Suppressor macrophage treated with lipopolysaccharide for 1 hour (primary cell): Measurements from ENCODE around the gene HOPX.
"Not testable (repeated sequence)": the region's sequence is repeated elsewhere in the genome, so short reads cannot be mapped to it uniquely, and the experiment has no call there.

Source experiments
- DNase-seq, 3 donors: peaks; one replicate each; pipeline ENCODE4 v3.0.0-alpha.2; 2020 to 2022

The HOPX gene

DNA sequence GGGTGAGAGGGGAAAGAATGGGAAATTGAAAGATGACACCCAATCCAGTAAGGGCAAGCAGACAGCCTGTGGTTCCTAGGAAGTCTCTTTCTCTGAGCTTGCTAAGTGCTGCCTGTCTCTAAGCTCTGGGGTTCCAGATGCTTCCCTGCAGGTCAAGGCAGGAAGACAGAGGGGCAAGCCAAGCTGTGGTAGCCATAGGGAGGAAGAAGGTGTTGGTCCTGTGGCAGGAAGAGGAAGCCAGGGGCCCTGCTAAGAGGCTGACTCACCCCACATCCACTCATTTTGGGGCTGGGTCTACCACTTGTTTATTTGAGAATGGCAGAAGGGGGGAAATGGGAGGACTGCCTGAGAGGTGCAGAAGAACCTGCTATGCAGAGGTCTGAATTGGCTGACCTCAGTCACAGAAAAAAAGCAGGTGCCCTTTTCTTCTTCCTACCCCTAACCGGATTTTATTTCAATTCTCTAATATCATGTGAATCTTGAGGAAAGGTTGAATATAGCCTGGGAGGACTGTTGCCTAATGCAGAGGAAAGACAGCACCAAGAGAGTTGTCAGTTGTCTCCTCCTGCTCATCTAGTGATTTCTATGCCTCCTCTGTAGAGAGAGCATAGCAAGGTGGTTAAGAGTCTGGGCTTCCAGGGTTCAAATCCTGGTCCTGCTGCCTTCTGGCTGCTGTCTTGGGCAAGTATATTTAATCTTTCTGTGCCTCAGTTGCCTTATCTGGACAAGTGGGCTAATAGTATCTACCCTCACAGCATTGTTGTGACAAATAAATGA lies 27.4 kb downstream of the HOPX start:
- no peak for DNase-seq

- peak; percentile 41 to 50 (median 45) for DNase-seq
Measured at GRCh38 chr4:56652196-56652595, 28.9 kb downstream of the HOPX start.

DNA sequence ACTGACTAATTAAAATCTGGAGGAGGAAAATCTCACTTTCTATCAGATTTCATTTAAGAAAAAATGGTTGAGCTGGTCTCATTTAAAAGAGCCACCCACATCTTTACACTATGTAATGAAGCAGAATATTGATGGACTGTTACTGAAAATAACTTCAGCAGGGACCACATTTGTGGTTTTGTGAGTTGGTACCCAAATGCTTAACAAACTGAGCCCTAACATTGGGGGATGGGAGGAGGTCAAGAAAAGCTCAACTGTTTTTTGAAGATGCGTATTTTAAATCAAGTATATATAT lies 30.1 kb downstream of the HOPX start:
- DNase-seq, result no peak

- DNase-seq, result no peak
Measured at GRCh38 chr4:56650262-56651055, 30.6 kb downstream of the HOPX start.

- peak; percentile 67 to 81 (median 77) for DNase-seq
Measured at GRCh38 chr4:56649445-56650261, 31.4 kb downstream of the HOPX start.

- DNase-seq, result no peak
Measured at GRCh38 chr4:56648824-56649151, 32.3 kb downstream of the HOPX start.

DNA sequence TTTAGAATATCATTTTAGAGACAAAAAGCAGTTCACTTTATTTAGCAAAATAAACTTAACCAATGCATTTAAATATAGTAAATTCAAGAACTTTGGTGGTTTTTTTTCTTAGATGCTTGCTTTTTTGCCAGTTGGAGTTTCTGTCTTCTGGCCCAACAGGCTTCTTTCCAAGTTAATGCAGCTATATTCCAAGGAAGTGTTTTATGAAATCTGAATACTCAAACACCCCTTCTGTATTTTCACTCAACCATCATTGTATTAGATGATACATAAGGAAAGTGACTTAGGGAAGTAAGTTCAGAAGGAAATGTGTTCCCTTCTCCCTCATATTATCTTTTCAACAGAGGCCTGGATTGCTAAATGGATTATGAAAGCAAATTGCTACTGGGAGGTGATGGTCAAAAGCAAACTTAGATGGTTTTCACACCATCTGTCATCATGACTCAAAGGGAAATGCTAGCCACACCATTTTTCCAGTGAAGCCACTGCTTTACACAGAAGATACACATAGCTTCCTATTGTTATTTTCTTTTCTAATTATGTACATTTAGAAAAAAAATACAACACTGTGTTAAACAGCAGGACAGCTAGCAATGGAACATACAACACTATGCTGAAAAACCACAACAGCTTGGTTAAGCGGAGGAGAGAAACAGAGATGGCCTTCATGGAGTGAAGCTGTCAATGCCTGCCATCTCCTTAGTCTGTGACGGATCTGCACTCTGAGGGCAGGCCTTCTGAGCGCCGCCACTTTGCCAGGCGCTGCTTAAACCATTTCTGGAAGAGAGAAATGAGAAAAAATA lies 32.9 kb downstream of the HOPX start:
- DNase-seq, result peak; percentile 61 to 83 (median 74)

DNA sequence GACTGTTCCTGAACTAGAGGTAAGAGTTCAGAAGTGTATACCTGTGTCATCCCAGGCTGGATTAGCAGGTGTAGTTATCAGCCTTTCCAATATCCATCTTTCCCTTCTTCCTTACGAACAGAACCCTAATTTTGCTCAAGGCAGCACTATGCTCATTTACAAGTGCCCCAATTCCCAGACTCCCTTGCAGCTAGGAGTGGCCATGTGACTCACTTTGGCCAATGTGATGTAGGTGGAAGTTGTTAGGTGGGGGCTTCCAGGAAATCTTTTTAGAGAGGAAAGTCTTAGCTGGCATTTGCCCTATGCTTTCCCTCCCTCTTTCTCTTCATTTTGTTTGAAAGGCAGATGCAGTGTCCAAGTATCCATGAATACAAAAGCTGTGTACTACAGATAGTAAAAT lies 34.8 kb downstream of the HOPX start:
- no peak for DNase-seq

DNA sequence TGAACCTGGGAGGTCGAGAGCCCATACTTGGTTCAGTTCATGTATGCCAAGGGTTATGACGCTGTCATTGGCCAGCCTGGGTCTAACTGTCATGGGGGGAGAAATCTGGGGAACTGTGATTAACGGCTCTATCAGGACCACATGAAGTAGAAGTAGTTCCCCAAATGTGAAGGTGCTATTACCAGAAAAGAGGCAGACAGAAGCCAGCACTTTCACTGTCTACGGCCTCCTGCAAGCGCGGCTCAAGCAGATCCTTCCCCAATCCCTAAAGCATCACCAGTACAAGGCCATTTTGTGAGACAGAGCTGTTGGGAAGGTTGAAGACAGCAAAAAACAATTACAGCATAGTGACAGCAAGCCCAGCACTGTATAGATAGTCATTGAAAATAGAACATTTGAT lies 37.5 kb downstream of the HOPX start:
- no peak for DNase-seq

- peak; percentile 35 to 69 (median 49) for DNase-seq
Measured at GRCh38 chr4:56641494-56642051, 39.5 kb downstream of the HOPX start.

DNA sequence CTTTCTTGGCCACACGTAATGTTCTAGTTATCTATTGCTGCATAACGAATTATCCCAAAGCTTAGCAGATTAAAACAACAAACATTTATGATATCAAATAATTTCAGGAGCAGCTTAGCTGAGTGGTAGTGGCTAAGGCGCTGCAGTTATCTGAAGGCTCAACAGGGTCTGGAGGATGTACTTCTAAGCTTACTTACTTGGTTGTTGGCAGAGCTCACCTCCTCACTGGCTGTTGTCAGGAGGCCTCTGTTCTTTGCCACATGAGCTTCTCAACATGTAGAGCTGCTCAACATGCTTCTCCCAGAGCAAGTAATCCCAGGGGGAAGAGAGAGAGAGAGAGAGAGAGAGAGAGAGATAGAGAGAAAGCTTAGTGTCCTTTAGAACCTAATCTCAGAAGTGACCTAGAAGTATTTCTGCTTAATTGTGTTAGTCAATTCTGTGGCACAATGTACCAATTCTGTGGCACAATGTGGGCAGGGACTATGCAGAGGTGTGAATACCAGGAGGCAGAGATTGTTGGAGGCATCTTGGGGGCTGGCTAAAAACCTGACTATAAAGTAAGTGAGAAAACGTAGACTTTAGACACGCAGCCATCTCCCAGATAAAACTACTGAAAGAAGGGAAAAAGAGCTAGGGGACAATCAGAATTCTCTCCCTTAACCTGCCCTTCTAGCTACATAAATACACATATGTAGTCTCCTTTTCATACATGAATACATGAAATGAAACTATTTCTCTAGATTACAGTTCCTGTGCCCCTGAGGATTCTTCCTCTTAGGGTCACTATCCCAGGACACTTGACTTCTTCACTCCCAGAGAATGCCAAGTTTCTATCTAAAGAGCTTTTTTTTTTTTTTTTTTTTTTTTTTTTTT lies 40.2 kb downstream of the HOPX start:
- no peak for DNase-seq

- DNase-seq, result no peak
Measured at GRCh38 chr4:56637791-56638190, 43.3 kb downstream of the HOPX start.

DNA sequence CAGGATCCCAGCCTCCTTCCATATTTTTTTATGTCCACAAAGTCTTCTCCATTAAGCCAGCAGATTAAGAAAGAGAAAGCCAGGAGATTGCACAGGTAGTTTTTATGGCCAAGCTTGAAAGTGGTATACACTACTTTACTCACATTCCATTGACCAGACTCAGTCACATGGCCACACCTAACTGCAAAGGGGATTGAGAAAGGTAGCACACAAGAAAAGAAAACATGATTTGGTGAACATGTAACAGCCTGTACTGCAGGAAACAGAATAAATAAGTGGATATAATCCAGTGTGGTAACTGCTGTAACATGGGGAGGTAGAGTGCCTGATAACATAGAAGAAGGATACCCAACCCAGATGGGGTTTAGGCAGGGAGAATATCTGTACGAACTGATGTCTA lies 43.9 kb downstream of the HOPX start:
- DNase-seq, result no peak

- not testable (repeated sequence) for DNase-seq
Measured at GRCh38 chr4:56634954-56635353, 46.1 kb downstream of the HOPX start.

- no peak for DNase-seq
Measured at GRCh38 chr4:56633486-56633885, 47.6 kb downstream of the HOPX start.

- DNase-seq, result no peak
Measured at GRCh38 chr4:56630876-56631666, 50.0 kb downstream of the HOPX start.

DNA sequence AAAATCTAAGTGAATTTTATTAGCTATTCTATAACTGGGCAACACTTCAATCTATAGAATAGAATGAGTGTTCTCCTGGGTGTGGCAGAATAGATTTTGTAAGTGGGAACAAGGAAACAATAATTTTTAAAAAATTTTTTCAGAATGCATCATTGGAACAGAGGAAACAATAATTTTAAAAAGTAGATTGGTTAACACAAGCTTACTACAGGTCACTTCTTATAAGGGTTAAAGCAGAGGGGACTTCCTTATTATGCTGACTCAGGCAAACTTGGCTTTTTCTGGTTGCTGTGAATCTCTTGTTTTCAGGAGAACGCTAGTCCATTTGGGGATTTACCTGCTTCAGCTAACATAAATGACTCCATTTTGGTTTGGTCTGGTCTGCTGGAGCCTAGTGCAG lies 52.5 kb downstream of the HOPX start:
- DNase-seq, result no peak

DNA sequence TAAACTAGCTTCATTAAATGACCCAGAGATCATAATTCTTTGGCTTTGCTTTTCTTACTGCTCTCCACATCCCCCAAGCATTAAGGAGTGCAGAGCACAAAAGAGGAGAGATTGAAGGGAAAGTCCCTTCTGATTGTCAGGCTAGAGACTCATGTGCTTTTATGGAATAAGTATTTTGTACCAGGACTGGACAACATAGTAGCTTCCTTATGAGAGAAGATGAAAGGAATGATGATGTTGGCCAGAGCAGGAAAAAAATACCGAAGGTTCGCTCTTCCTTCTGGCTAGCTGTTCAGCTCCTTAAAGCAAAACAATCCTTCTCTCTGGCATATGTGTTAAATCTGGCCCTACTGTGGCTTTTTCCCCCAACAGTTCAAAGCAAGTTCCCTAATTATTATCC lies 53.1 kb downstream of the HOPX start:
- DNase-seq, result no peak

DNA sequence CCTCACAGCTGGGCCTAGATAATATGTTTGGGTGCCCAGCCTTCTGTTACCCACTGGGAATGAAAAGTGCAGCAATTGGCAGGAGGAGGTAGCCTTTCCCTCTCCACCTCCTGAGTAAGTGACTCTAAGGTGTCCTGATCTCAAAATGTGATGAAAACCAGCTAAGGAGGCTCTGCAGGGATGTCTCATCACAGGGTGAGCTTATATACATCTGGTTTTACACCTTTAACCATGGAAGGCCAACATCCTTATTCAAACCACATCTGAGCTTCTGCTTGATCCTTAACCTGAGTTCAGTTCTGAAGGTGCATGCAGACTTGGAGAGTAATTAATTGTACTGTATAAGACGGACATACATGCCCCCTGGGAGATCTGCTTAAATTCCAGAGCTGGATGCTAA lies 53.7 kb downstream of the HOPX start:
- no peak for DNase-seq

GRCh38 chr4:56626963-56627362 lies 54.1 kb downstream of the HOPX start:
- DNase-seq, result no peak

DNA sequence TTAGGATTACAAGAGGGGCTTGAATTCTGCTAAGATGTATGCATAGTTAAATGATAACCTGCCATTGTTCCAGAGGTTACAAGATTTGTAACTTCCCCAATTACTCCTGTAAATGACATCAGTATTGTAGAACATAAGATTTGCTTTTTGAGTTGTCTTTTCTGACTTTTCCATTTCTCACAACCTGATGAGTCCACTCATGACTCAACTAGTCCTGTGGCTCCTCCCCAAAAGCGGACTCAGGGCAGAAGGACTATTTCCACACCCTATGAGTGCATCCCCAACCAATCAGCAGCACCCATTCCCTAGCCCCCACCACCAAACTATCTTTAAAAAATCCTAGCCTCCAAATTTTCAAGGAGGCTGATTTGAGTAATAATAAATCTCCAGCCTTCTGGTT lies 54.7 kb downstream of the HOPX start:
- peak in 1 of 3 donors; percentile 22 for DNase-seq
